AML-193 (cell line): ENCODE measurements around the gene LRBA.
A peak's percentile ranks its signal among the peaks of the same experiment; 100 is the strongest.

Experiments used
- DNase-seq, 2 experiments: peaks; one replicate each; lab custom pipeline; 2025; lab: John Stamatoyannopoulos, UW

LRBA gene

DNA sequence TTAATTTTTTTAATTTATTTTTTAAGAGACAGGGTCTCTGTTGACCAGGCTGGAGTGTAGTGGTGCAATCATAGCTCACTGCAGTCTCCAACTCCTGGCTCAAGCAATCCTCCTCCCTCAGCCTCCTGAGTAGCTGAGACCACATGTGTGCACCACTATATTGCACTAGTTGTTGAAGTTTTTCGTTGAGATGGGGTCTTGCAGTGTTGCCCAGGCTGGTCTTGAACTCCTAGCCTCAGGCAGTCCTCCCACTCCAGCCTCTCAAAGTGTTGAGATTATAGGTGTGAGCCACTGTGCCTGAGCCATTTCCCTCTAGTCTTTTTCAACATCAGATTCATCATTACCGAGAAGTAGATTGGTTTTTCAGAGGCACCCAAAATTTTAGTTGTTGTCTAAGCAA, 771.2 kb downstream of the LRBA start:
- no peak for DNase-seq

DNA sequence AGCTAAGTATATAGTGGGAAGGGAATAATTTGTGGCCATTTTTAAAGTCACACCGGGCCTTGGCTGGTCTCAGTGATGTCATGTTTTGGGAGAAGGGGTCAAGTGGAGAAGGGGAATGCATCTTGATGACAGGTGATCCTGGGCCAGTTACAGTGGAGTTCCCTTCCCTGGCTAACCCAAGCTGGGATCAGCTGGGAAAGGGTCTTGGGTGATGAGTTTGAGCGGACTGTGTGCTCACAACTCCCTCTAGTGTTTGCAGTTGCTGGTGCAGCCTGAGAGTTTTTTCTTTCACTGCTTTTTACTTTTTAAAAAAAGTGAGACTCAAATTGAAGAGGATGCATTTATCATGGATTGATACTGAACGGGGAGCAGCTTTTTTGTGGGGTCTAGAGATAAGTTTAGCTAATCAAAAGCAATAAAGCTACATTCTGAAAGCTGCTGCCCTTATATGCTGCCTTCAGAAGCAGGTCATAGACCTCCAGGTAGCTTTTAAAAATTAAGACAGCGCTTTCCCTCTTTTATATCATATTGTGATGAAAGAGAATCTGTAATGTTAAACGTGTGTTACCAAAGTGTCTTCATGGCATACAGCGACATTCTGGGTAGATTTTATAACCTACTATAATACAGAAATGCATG, 772.1 kb downstream of the LRBA start:
- peak; percentile 1 to 36 for DNase-seq

DNA sequence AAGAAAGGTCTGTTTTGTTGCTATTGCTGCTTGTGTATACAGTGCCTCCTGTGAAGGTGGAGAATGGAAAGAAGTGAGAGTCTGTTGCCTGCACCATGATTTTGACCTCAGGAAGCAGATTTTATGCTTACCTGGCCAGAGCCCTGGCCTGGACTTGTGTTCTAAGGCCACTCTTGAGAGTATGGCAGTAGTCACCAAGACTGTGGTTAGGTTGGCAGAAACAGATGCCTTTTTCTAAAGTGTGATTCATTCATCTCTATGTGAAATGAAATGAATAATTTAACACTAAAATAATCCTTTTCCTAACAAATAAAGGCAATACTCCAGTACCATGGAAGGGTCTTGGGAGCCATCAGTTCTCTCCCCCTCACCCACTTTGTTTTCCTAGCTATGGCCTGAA, 775.1 kb downstream of the LRBA start:
- no peak for DNase-seq

DNA sequence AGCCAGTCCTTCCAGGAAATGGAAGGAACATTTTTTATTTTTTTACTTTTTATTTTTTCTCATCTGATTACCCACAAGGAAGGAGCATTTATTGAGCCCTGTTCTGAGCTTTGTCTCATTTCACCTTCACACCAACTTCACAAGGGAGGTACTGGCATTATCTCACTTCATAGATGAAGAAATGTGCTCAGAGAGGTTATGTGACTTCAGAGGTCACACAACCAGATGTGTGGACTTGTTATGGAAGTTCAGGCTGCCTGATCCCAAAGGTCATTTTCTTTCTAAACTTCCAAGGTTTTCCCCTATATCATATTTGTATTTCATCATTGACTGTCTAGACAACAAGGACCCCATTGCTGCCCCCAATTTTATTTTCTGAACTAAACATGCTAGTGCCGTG, 776.5 kb downstream of the LRBA start:
- no peak for DNase-seq

DNA sequence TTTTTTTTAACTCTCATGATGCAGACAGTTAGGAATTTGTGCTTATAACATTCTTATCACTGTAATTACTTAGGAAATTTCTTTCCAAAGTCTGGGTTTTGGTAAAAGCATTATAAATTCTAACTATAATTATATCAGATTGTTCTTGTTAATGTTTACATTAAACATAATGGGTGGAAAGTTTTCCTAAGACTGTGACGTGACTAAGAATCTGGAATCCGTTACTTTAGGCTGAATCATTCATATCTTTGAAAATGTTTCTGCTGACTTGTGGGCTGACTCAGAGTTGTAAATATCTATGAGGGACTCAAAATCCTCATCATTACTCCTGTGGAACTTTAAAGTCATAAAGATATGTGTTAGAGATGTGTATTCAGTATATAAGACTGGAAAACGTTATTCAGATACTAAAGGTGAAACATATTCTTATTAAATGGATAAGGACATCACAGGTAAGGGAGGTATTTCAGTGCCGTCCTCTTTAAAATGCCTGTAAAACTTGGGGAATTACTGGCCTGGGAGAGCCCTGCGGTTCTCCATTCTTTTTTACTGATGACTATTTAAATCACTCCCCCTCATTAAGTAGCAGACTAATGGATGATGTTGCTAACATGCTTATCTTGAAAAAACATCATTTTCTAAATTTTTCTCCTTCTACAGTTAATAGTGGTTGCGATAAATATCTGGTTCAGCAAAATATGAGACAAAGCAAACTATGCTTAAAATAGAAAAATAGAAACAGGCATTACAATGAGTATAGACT, 777.8 kb downstream of the LRBA start:
- no peak for DNase-seq

GRCh38 chr4:150236626-150237025, 778.5 kb downstream of the LRBA start:
- DNase-seq = no peak

GRCh38 chr4:150235808-150236271, 779.2 kb downstream of the LRBA start:
- no peak for DNase-seq

GRCh38 chr4:150235317-150235716, 779.8 kb downstream of the LRBA start:
- DNase-seq = no peak

- DNase-seq = no peak
Observed at GRCh38 chr4:150234246-150234645, 780.8 kb downstream of the LRBA start.

DNA sequence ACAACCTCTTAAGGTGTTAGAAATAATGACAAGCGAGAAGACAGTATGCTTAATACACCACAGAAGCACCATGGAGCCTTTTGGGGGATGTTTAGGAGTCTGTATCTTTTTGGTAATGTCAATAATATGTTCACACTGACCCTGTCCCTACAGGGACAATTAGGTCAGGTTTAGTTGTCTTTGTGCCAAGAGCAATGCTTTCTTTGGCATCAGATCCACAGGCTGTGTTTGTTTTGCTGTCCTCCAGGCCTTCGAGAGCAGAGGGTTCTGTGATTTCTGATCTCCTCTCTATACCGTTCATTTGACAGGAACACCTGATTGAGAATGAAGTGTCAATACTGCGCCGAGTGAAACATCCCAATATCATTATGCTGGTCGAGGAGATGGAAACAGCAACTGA, 783.1 kb downstream of the LRBA start:
- no peak for DNase-seq

- no peak for DNase-seq
Observed at GRCh38 chr4:150231107-150231770, 783.8 kb downstream of the LRBA start.

DNA sequence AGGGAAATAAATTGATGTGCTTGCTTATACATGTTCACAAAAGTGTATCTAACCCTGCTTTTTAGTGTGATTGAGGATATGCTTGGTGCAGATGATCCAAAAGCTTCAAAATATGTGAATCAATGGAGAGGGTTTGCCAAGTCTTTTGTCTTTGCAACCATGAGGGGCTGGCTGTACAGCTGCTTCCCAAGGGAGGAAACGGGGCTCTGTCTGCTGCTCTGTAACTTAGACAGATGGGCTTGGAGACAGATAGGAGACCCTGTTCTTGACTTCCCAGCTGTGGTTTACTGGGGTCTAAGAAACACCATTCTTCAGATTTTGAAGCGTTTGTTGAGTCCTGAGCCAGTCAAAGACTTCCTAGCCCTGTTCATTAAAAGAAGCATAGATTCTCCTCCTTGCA, 784.5 kb downstream of the LRBA start:
- no peak for DNase-seq

GRCh38 chr4:150229520-150229919, 785.6 kb downstream of the LRBA start:
- no peak for DNase-seq

GRCh38 chr4:150224896-150225591, 790.0 kb downstream of the LRBA start:
- DNase-seq = no peak

DNA sequence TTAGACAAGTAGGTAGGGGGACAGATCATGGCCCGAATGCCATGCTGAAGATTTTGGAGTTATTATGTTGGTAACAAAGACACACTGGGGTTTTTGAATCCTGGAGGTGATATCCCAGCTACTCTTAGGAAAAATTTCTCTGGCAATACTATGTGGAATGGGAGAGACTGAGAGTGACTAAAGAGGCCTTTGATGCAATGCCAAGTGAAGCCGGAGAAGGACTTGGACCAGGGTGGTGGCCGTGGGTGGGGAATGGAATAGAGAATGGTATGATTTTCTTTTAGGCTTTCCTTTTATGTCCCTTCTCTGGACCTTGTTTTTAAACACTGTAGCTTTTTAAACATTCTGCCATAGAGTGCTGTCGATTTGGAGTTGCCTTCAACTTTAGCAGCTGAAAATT, 795.2 kb downstream of the LRBA start:
- DNase-seq = no peak

DNA sequence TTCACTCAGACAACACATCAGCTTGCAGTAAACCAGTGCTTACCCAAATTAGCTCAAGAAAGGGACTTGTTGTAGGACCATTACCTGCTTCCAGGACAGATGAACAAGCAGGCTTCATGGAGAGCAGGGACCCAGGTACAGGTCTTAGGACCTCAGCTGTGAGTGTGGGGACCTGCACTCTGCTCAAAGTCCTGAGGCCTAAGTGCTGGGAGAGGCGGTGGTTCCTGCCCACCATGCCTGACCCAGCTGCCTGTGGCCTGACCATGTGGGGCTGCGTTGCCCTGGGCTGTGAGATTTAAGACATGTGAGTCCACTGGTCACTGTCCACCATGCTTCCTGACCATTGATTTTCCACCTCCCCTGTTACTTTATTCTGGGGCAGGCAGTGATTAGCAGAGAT, 796.6 kb downstream of the LRBA start:
- no peak for DNase-seq

DNA sequence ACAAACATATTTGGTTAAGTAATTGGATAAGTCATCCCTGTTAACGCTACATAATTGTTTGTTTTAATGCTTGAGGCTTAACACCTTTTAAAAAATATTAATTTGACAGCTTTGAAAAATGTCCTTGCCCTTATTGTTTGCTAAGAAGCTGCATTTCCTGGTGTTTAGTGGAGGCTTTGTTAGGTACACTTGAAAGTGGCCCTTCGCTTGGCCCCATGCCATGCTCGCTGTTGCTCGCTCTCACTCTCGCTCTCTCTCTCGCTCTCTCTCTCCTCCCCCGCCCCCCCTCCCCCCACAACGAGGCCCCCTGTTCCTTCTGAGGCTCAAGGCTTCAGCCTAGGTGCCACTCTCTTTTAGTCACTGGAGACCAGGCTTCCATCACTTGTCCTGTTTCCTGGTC, 797.3 kb downstream of the LRBA start:
- DNase-seq = no peak

GRCh38 chr4:150217192-150217591, 797.9 kb downstream of the LRBA start:
- no peak for DNase-seq

- DNase-seq = no peak
Observed at GRCh38 chr4:150216726-150217125, 798.4 kb downstream of the LRBA start.

- DNase-seq = no peak
Observed at GRCh38 chr4:150215601-150216000, 799.5 kb downstream of the LRBA start.
